SH-SY5Y (cell line): Measurements from ENCODE around the gene THSD1.

Source experiments
- GATA2 ChIP-seq: IDR thresholded peaks from 2 replicates; pipeline ENCODE4 v1.6.1; 2011; ENCODE audit warnings: mild to moderate bottlenecking, low read depth, low read length
- GATA3 ChIP-seq: IDR thresholded peaks from 2 replicates; pipeline ENCODE4 v1.6.1; 2011; ENCODE audit warnings: low read depth, mild to moderate bottlenecking, low read length, moderate library complexity

DNA sequence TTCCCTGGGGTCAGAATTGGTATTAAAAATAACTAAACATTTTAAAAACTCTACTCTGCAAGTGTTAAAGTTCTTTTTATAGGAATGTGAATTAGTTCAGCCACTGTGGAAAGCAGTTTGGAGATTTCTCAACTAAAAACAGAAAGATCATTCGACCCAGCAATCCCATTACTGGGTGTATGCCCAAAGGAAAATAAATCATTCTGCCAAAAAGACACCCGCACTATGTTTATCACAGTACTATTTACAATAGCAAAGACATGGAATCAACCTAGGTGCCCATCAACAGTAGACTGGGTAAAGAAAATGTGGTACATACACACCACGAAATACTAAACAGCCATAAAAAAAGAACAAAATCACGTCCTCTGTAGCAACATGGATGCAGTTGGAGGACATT, 657 bp upstream of the THSD1 start:
- TF ChIP-seq GATA2 = no peak
- no peak for TF ChIP-seq GATA3
